ENCODE data around the gene FAR1.
A peak's percentile ranks its signal among the peaks of the same experiment; 100 is the strongest.

FAR1 gene

GRCh38 chr11:13667245-13667644, 1.2 kb upstream of the FAR1 start:
- H3K9ac ChIP-seq (ENCODE audit: low read length) = peak overlapping the region; percentile 72; the same call in 1 of the 2 replicates
- no peaks in the 10 kb centered on the region for H3K9me2 ChIP-seq (ENCODE audit: low read depth, low read length)
- H3F3A ChIP-seq (ENCODE audit: insufficient read depth, low read length) = no peaks in the 10 kb centered on the region
- no peaks in the 10 kb centered on the region for H3K9me3 ChIP-seq (ENCODE audit: low read length)
- peaks cover 33% of the 10 kb centered on the region for H3K79me2 ChIP-seq (ENCODE audit: insufficient read depth, low read length)
- peak overlapping the region; percentile 91 for H3K4me2 ChIP-seq (ENCODE audit: low read length)
- H3K4me1 ChIP-seq (ENCODE audit: insufficient read depth, low read length, severe bottlenecking) = peaks cover 33% of the 10 kb centered on the region
- peak overlapping the region; percentile 86 for H3K4me3 ChIP-seq (ENCODE audit: low read depth, low read length, poor library complexity, severe bottlenecking)
- H3K27ac ChIP-seq (ENCODE audit: low read depth, low read length, poor library complexity, severe bottlenecking) = no peak overlapping the region
- H4K20me1 ChIP-seq (ENCODE audit: insufficient read depth, low read length) = no peaks in the 10 kb centered on the region
- H3K36me3 ChIP-seq (ENCODE audit: insufficient read depth, low read length) = peaks cover 10% of the 10 kb centered on the region; the same call in 1 of the 2 replicates
- no peak for TF ChIP-seq CTCF (IDR thresholded peaks at IDR 0.05; ENCODE audit: low read length)
- H3K27me3 ChIP-seq (ENCODE audit: insufficient read depth, low read length) = no peaks in the 10 kb centered on the region
- H2AFZ ChIP-seq (ENCODE audit: low read length) = peak overlapping the region; percentile 97

DNA sequence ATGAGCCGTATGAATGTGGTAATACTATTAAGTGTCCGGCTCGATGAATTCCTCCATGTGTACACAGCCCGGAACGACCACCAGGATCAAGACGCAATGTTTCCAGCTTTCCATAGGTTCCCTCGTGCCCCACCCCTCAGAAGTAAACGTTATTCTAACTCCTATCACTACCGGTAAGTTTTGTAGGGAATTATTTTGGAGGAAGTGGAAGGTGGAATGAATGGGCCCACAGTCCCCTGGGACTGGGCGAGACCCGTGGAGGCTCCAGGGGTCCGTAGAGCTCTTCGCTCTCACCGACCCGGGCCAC, 720 bp upstream of the FAR1 start:
- Histone ChIP-seq H3K27me3 (ENCODE audit: insufficient read depth, low read length) (no peaks in the 10 kb centered on the region), H2AFZ (ENCODE audit: low read length) (peak overlapping the region; percentile 97), H3K9me3 (ENCODE audit: low read length) (no peaks in the 10 kb centered on the region), H3K9me2 (ENCODE audit: low read depth, low read length) (no peaks in the 10 kb centered on the region), H3K4me2 (ENCODE audit: low read length) (peak overlapping the region; percentile 91), H3K36me3 (ENCODE audit: insufficient read depth, low read length) (peaks cover 11% of the 10 kb centered on the region; the same call in 1 of the 2 replicates), H3K4me1 (ENCODE audit: insufficient read depth, low read length, severe bottlenecking) (peaks cover 33% of the 10 kb centered on the region), H3K27ac (ENCODE audit: low read depth, low read length, poor library complexity, severe bottlenecking) (no peak overlapping the region), H3K9ac (ENCODE audit: low read length) (peak overlapping the region; percentile 72), H4K20me1 (ENCODE audit: insufficient read depth, low read length) (no peaks in the 10 kb centered on the region), H3F3A (ENCODE audit: insufficient read depth, low read length) (no peaks in the 10 kb centered on the region), H3K79me2 (ENCODE audit: insufficient read depth, low read length) (peaks cover 38% of the 10 kb centered on the region), H3K4me3 (ENCODE audit: low read depth, low read length, poor library complexity, severe bottlenecking) (peak overlapping the region; percentile 86)
- no peak for TF ChIP-seq CTCF (IDR thresholded peaks at IDR 0.05; ENCODE audit: low read length)
- TF ChIP-seq EZH2 (IDR thresholded peaks at IDR 0.05; ENCODE audit: borderline replicate concordance, low read length) = no peak

DNA sequence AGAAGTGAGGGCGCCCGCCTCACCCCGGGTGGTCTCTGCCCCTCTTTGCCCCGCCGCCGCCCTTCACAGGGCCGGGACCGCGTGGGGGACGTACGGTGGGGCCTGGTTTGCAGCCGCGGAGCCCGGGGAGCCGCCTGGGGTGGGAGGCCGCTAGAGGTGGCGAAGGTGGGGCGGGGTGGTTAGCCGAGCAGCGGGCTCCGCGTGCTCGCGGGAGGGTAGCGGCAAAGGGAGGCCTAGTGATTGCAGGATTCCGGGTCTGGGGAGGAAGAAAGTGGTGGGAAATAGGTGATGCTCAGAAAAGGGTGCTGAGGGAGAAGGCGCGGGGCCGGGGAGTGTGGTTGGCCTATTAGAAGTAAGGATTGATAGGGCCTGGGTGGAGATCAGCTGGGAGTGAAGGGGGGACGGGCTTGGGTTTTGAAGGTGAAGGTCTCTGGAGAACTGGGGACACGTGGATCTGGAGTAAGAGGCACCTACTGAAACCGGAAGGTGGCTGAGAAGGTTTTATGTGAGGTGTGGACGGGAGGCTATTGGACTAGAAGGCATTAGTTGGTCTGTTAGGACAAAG, 571 bp downstream of the FAR1 start:
- Histone ChIP-seq H2AFZ (ENCODE audit: low read length) (no peak overlapping the region), H3K4me3 (ENCODE audit: low read depth, low read length, poor library complexity, severe bottlenecking) (peak overlapping the region; percentile 86), H3K4me1 (ENCODE audit: insufficient read depth, low read length, severe bottlenecking) (peaks cover 33% of the 10 kb centered on the region), H3K9me3 (ENCODE audit: low read length) (no peaks in the 10 kb centered on the region), H4K20me1 (ENCODE audit: insufficient read depth, low read length) (no peaks in the 10 kb centered on the region), H3K9ac (ENCODE audit: low read length) (peak overlapping the region; percentile 77), H3K27ac (ENCODE audit: low read depth, low read length, poor library complexity, severe bottlenecking) (peak overlapping the region; percentile 45), H3K27me3 (ENCODE audit: insufficient read depth, low read length) (no peaks in the 10 kb centered on the region), H3K79me2 (ENCODE audit: insufficient read depth, low read length) (peaks cover 51% of the 10 kb centered on the region), H3K4me2 (ENCODE audit: low read length) (peak overlapping the region; percentile 91), H3K9me2 (ENCODE audit: low read depth, low read length) (no peaks in the 10 kb centered on the region), H3F3A (ENCODE audit: insufficient read depth, low read length) (no peaks in the 10 kb centered on the region), H3K36me3 (ENCODE audit: insufficient read depth, low read length) (peaks cover 19% of the 10 kb centered on the region; the same call in 1 of the 2 replicates)
- TF ChIP-seq EZH2 (IDR thresholded peaks at IDR 0.05; ENCODE audit: borderline replicate concordance, low read length) = no peak
- TF ChIP-seq CTCF (IDR thresholded peaks at IDR 0.05; ENCODE audit: low read length) = no peak

All from OCI-LY1 (cell line).